RPMI8226 (cell line): Measurements from ENCODE around the gene SPOCK1.

Source experiments
- DNase-seq: peaks from one replicate; pipeline ENCODE4 v3.0.0-alpha.2; 2015

The SPOCK1 gene

GRCh38 chr5:137142346-137142745, 356.8 kb downstream of the SPOCK1 start:
- no peak for DNase-seq

- no peak for DNase-seq
Observed at GRCh38 chr5:137141779-137142178, 357.3 kb downstream of the SPOCK1 start.

DNA sequence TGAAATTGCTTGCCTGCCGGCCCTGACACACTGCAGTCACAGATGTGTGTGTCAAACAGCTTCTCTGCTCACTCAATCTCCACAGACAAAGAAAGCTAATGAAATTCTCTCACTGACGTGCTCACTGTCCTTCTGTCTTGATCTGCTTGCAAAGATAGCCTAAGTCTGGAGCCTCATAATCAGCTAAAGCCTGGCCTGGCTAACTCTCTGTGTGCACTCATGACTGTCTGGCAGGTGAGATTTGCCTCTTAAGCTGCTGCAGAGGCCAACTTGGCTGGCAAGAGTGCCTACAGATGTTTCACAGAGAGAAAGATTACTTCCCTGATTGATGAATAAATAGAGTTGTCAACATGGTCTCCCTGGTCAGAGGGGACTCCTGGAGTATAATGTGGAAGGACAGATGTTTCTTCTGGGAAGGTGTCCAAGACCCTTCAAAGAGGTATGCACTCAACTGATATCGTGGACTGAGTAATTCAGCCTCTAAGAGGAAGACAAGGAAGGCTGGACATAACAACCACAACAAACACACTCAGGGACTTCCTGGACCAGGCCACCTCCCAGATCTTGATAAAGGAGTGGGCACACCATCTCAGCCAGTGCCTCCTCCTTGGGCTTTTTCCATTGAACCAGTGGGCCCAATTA, 362.0 kb downstream of the SPOCK1 start:
- no peak for DNase-seq

DNA sequence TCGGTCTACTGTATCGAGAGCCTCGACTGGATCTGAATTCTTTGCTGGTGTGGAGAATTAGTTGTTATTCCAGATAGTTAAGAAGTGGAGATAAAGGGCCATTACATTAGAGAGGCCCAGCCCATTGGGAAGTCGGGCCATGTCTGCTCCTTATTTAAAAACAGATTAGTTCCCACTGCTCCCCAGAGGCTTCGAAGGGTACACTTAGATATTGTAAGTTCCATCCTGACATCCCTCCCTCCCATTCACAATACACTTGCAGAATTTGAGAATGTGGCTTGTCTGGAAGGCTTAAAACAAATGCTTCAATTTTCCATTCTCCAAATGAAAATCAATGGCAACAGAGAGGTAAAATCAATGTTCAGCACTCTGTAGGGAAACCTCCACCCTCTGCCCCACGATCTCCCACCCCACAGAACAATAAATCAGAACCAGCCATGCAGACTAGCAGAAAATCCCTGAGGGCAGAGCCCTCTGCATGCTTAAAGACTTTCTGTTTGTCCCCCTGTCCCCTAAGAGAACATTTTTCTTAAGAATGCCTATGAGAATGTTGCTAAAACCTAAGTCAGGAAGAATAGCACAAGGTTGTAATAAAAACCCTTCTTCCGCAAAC, 364.1 kb downstream of the SPOCK1 start:
- no peak for DNase-seq

DNA sequence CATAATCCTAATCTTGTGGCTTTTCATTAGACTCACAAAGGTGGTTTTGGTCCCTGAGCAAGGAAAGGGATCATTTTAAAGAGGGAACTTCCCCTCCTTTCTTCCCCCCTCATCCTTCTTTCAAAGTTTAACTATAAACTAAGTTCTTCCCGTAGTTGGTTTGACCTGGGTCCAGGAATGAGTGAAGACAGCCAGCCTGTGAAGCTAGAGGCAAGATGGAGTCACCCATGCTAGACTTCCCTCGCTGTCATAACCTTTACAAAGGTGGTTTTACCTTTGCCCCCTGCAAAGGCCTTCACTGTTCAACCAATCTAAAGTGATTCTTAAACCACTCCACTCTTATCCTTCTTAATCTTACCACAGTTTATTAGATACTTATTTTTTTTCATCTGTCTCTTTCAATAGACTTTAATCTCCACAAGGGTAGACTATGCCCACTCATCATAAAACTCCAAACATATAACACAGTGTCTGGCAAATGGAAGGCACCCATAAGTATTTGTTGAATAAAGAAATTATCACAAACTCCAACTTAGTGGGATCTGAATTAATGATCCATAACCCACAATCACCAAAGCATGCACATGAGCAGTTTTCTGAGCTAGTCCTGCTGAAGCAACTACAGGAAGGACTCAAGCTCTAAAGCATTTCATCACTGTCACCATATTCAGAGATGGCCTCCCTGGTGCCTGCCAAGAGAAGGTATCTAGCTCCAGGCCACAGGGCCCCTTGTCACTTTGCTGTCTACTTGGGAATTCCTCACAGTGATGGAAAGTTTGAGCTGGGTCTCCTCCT, 369.0 kb downstream of the SPOCK1 start:
- no peak for DNase-seq

DNA sequence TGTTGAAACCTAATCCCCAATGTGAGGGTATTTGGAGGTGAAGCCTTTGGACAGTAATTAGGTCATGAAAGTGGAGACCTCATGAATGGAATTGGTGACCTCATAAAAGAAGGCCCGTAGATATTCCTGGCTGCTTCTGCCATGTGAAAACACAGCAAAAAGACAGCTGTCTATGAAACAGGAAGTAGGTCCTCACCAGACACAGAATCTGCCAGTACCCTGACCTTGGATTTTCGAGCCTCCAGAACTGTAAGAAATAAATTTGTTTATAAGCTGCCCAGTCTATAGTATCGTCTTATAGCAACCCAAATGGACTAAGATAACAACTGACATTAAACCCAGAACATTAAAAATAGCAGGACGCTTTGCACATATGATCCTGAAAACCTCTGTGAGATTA, 371.1 kb downstream of the SPOCK1 start:
- DNase-seq: no peak

- DNase-seq: no peak
Observed at GRCh38 chr5:137126829-137127228, 372.3 kb downstream of the SPOCK1 start.

- no peak for DNase-seq
Observed at GRCh38 chr5:137122558-137122957, 376.6 kb downstream of the SPOCK1 start.

DNA sequence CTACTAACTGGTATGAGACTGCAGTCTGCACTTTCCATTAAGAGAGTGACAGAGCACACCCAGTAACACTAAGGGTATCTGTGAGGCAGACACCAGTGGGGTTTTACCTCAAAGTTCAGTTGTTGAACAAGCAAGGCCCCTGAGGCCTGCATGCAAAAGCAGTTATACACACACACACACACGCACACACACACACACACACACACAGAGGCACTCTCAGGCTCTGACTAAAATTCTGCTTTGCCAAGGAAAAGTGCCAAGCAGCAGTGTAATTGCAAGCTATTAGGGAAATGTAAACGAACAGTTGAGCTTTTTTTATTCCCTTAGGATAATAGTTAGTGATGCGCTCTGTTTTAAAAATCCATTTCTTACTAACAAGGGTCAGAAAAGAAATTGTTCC, 377.1 kb downstream of the SPOCK1 start:
- no peak for DNase-seq

GRCh38 chr5:137119321-137119720, 379.8 kb downstream of the SPOCK1 start:
- no peak for DNase-seq

- DNase-seq: no peak
Observed at GRCh38 chr5:137118629-137119028, 380.5 kb downstream of the SPOCK1 start.

- DNase-seq: no peak
Observed at GRCh38 chr5:137115152-137115551, 384.0 kb downstream of the SPOCK1 start.

DNA sequence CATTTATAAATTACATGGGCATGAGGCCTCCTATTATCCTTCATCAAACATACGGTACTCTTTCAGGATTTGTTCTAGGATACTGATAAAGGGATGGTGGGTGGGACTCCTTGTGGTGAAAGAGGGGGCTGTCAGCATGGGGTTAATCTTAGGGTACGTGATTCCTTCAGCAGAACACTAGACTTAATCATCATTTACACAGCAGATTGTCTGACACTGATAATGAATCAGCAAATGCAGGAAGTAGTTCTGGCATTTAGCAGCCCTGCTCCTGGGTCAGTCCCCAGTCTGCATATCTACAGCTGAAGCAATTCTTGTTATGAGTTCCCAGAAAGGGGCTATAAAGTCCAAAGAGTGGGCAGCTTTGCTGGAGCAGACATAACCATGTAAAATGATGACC, 384.6 kb downstream of the SPOCK1 start:
- no peak for DNase-seq

DNA sequence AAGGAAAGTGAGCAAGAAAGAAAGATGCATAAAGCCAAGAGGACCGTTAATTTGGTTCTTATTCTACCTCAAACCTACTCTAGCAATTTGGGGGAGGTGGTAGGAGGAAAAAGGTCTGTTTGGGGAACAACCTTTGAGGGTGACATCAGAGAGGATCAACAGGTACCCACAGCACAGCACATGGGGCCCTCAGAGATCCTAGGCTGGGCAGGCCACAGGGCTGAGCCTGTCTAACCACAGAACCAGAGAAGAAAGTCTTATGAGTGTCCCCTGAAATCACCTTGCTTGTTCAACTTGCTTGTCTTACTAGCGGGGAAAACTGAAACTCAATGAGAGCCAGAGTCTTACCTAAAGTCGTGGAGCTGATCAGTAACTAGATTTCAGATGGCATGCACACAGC, 385.2 kb downstream of the SPOCK1 start:
- no peak for DNase-seq

GRCh38 chr5:137113161-137113560, 386.0 kb downstream of the SPOCK1 start:
- DNase-seq: no peak

- no peak for DNase-seq
Observed at GRCh38 chr5:137105351-137106035, 393.6 kb downstream of the SPOCK1 start.

DNA sequence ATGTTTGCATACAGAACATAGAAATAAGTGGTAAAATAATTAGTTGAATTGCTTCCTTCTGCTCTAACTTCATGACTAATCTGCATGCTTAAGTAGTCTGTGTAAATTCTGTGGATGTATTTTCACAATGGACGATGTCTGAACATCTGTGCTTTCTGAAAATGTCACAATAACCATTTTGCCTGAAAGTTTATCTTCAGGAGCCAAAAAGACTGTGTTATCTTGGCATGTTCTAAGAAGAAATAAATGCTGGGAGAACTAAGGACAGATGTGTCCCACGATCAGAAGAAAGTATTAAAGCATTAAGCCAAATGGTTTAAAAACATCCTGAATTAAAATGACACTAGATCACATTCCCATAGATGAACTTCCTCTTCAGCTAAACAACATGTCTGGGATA, 397.6 kb downstream of the SPOCK1 start:
- DNase-seq: no peak

GRCh38 chr5:137099651-137100050, 399.5 kb downstream of the SPOCK1 start:
- no peak for DNase-seq

DNA sequence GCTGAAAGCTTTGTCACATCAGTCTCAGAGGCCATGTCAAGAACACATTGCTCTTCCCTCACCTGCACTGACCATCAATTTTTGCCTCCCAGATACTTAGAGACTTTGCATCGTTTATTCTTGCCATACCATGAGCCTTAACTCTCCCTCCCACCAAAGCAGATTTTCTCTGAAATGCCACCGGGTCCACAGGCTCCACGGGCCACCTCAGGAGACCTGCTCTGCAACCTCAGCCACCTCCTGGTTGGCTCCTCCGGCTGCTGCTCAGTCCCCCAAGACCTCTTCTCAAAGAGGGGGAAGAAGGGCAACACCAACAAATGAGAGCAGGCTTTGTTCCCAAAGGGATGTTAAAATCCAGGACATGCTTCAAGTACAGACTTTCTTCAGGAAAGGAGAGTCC, 400.5 kb downstream of the SPOCK1 start:
- no peak for DNase-seq

DNA sequence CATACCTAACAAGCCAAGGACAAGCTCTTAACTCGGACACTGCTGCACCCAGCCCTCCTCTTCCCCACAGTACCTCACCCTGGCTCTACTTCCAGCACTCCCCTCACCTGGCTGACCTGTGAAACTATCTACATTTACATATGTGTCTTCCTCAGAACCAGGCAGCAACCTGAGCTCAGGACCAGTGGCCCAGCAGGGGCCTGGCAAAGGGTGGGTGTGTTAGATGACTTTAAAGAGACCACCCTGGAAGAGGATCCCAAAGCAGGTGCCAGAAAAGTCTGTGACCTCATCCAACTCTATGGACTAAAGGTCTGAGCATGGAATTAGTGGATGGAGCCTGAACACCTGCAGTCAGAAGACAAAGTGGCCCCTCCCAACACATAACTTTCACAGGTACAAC, 400.9 kb downstream of the SPOCK1 start:
- no peak for DNase-seq

DNA sequence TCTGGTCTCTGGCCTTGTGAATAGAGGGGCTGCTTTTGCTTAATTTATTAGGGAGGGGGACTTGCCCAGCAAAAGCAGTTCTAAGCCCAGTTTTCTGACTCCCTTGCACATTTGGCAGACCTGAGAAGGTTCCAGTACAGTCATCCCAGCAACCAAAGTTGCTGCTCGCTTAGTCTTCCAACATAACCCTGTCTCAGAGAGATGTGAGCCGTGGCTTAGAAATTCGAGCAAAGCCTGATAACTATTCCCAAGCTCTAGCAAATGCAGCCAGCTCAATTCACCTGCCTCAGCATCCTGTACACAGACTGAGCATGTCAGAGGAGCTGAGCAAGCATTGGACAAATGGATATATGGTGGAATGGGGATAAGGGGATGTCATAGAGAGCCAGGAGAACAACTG, 401.9 kb downstream of the SPOCK1 start:
- no peak for DNase-seq

DNA sequence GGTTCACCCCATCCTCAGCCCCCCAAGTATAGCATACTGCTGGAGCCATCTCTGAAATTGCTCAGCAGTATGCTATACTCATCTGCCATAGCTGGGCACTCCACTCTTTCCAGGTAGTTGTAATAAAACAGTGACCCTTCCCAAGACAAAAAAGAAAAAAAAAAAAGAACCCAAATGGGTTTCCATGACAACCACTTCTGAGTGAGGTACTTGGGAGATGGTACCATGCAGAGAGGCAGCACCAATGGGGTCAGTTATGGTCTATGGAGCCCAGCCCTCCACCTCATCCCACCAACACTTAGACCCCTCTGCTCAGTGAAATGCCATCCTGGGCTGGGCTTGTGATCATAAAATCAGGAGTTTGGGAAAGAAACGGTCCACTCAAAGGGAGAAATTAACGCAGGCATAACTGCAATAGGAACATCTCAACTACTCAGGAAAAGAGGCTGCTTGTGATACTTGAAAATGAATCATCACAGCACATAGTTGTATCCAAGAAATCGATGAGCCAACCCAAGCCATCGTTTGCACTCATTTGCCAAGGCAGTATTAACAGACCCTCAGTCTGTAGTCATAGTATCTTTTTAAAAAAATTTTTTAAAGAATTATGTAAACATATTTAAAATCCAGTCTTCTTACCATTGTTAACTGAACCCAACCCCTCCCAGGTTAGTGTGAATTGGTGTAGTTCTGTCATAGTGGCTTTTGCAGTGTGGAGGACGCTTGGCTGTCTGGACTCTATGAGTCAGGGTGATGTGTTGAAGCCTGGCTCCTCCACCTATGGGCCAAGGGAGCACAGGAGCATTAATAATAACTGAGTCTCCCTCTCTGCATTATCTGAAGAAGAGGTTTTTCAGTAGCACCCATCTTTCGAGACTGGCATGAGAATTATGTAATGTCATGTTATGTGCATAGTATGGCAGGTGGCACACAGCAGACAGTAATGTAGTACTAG, 402.7 kb downstream of the SPOCK1 start:
- DNase-seq: no peak

DNA sequence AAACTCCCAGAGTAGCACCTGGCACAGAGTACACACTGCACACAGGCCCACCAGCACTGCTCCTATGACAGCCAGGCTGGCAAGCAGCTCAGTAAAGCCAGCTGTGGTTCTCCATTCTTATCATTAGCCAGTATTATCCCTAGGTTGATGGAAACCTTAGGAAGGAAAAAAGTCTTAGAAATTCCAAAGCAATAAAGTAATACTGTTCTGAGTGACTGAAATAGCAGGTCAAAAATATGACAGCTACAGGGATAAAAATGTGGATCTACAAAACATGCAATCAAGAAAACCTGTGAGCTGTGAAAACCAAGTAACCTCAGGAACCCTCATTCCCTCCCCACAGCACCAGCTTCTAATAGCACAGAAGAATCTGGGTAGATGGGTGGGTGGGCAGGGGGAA, 403.5 kb downstream of the SPOCK1 start:
- DNase-seq: no peak
